GM12878 (cell line): Measurements from ENCODE around the gene PTPRN2. TPM values are rescaled to one million over a fixed set of nuclear protein-coding genes. Genes with fewer than 3 reads are reported as not detected.

Source experiments
- ATAC-seq: fragments of 200-7000 bp; cut with Tn5 transposase; 3 replicates; pipeline ENCODE4 v1.9.1; 2020; ENCODE audit warnings: mild to moderate bottlenecking, moderate library complexity
- BruUV-seq: library from RNA; stranded (reverse); fragments of 400-500 nt; replicated peaks from 2 replicates; lab custom pipeline; 2021; lab: Mats Ljungman, UMichigan
- CTCF ChIA-PET: fragments of 300-600 bp; sonication (Branson Sonifier 250); formaldehyde crosslinking; extraction: SDS; loops from one replicate; lab custom pipeline; 2021; ENCODE audit warnings: inconsistent platforms; lab: Yijun Ruan, JAX
- POLR2A ChIA-PET: fragments of 350-600 bp; formaldehyde crosslinking; extraction: SDS; loops from one replicate; lab custom pipeline; 2021; ENCODE audit warnings: inconsistent platforms; lab: Charles Lee
- RAD21 ChIA-PET: fragments of 300-600 bp; sonication (Branson Sonifier 250); formaldehyde crosslinking; loops from one replicate; lab custom pipeline; 2023; ENCODE audit warnings: antibody characterized with exemption; ENCODE audit not compliant: unreplicated experiment; lab: Charles Lee
- SMC1A ChIA-PET: fragments of 300-600 bp; sonication (Branson Sonifier 250); formaldehyde crosslinking; loops from one replicate; lab custom pipeline; 2023; ENCODE audit not compliant: unreplicated experiment, uncharacterized antibody; lab: Charles Lee
- DNase-seq: peaks from one replicate; pipeline ENCODE4 v3.0.0-alpha.2; 2011; ENCODE audit warnings: low read depth, low spot score
- FAIRE-seq: peaks from 3 replicates; lab custom pipeline; 2011; peaks lifted over from hg19 to GRCh38; lab: Jason Lieb, UNC
- H2AFZ ChIP-seq: 2 replicates; pipeline ENCODE4 v1.6.0; 2011; ENCODE audit warnings: low read depth, low read length, control low read depth; ENCODE audit not compliant: control insufficient read depth
- H3K27ac ChIP-seq: 2 replicates; pipeline ENCODE4 v1.5.1; 2011; ENCODE audit warnings: control low read depth; ENCODE audit not compliant: control insufficient read depth, insufficient read depth
- H3K27me3 ChIP-seq, 2 experiments: replicated peaks in 1 of 2; 2 replicates each; pipeline versions ENCODE4 v1.6.0 to v1.6.1; 2011; ENCODE audit warnings: low read length in 1 of 2; ENCODE audit not compliant: control insufficient read depth in 2 of 2, insufficient read depth in 2 of 2
- H3K36me3 ChIP-seq, 2 experiments: 2 replicates each; pipeline ENCODE4 v1.5.1; 2011; ENCODE audit warnings: low read length in 1 of 2; ENCODE audit not compliant: control insufficient read depth in 2 of 2, insufficient read depth in 2 of 2
- H3K4me1 ChIP-seq: 2 replicates; pipeline ENCODE4 v1.6.1; 2011; ENCODE audit warnings: mild to moderate bottlenecking, low read length, moderate library complexity, mixed read lengths; ENCODE audit not compliant: control insufficient read depth, insufficient read depth
- H3K4me2 ChIP-seq: 2 replicates; pipeline ENCODE4 v1.6.0; 2011; ENCODE audit warnings: control low read depth; ENCODE audit not compliant: control insufficient read depth, insufficient read depth
- H3K4me3 ChIP-seq: fragments of 200-600 bp; sonication (generic); 2 replicates; pipeline ENCODE4 v1.5.1; 2016
- H3K79me2 ChIP-seq: 2 replicates; pipeline ENCODE4 v1.6.0; 2011; ENCODE audit warnings: low read length; ENCODE audit not compliant: control insufficient read depth, insufficient read depth
- H3K9ac ChIP-seq: 2 replicates; pipeline ENCODE4 v1.8.0; 2011; ENCODE audit warnings: low read length, control low read depth, mixed read lengths; ENCODE audit not compliant: control insufficient read depth, insufficient read depth
- H3K9me3 ChIP-seq: replicated peaks from 3 replicates; pipeline ENCODE4 v1.5.1; 2011; ENCODE audit warnings: mild to moderate bottlenecking, low read length; ENCODE audit not compliant: control insufficient read depth, insufficient read depth
- H4K20me1 ChIP-seq: 2 replicates; pipeline ENCODE4 v1.6.0; 2011; ENCODE audit not compliant: control insufficient read depth, insufficient read depth
- BMI1 ChIP-seq: fragments of 450-650 bp; IDR thresholded peaks from 2 replicates; pipeline ENCODE4 v1.6.1; 2016; ENCODE audit warnings: mild to moderate bottlenecking, moderate library complexity, borderline replicate concordance
- CREB1 ChIP-seq: IDR thresholded peaks from 2 replicates; pipeline ENCODE4 v1.6.1; 2012; ENCODE audit warnings: low read depth, mild to moderate bottlenecking, inconsistent platforms
- EGR1 ChIP-seq, 2 experiments: IDR thresholded peaks; 1 replicate in 1 of 2; 2 replicates in 1 of 2; pipeline ENCODE4 v1.6.1; 2011 to 2012; ENCODE audit warnings: low read depth in 2 of 2, low read length in 2 of 2, borderline replicate concordance in 1 of 2, mild to moderate bottlenecking in 1 of 2, moderate library complexity in 1 of 2
- EP300 ChIP-seq, 2 experiments: fragments of 150-350 bp in 1 of 2; IDR thresholded peaks; 2 replicates each; pipeline ENCODE4 v1.6.1; 2011 to 2012; ENCODE audit warnings: low read depth in 2 of 2, low read length in 2 of 2, borderline replicate concordance in 1 of 2, improper control_type of control experiment in 1 of 2, inconsistent platforms in 1 of 2; ENCODE audit not compliant: control insufficient read depth in 1 of 2
- HDAC6 ChIP-seq: fragments of 200-600 bp; sonication (generic); IDR thresholded peaks from one replicate; pipeline ENCODE4 v1.8.0; 2017; ENCODE audit warnings: antibody characterized with exemption; ENCODE audit not compliant: unreplicated experiment
- JUNB ChIP-seq: IDR thresholded peaks from 2 replicates; pipeline ENCODE4 v1.6.1; 2016; ENCODE audit warnings: antibody characterized with exemption, mild to moderate bottlenecking
- MEF2B ChIP-seq: fragments of 450-650 bp; IDR thresholded peaks from 2 replicates; pipeline ENCODE4 v1.6.1; 2018; ENCODE audit warnings: mild to moderate bottlenecking, moderate library complexity; ENCODE audit not compliant: partially characterized antibody, poor library complexity, severe bottlenecking
- MTA2 ChIP-seq: fragments of 450-650 bp; IDR thresholded peaks from 2 replicates; pipeline ENCODE4 v1.6.1; 2016; ENCODE audit warnings: low read depth, mild to moderate bottlenecking, moderate library complexity
- NBN ChIP-seq: fragments of 450-650 bp; IDR thresholded peaks from 2 replicates; pipeline ENCODE4 v1.6.1; 2016
- NFIC ChIP-seq: IDR thresholded peaks from 2 replicates; pipeline ENCODE4 v1.6.1; 2012; ENCODE audit warnings: low read depth, mild to moderate bottlenecking, inconsistent platforms, low read length, moderate library complexity
- NFYA ChIP-seq: IDR thresholded peaks from 2 replicates; pipeline ENCODE4 v1.6.1; 2011; ENCODE audit warnings: low read depth, mild to moderate bottlenecking, low read length, improper control_type of control experiment, borderline replicate concordance
- RELA ChIP-seq: fragments of 450-650 bp; IDR thresholded peaks from 2 replicates; pipeline ENCODE4 v1.8.0; 2014; ENCODE audit warnings: borderline replicate concordance; ENCODE audit not compliant: partially characterized antibody
- REST ChIP-seq: IDR thresholded peaks from 2 replicates; pipeline ENCODE4 v1.6.1; 2012; ENCODE audit warnings: mild to moderate bottlenecking, low read depth, low read length
- SPI1 ChIP-seq: IDR thresholded peaks from 2 replicates; pipeline ENCODE4 v1.6.1; 2011; ENCODE audit warnings: low read depth, mild to moderate bottlenecking, low read length, moderate library complexity, borderline replicate concordance; ENCODE audit not compliant: insufficient read depth
- STAT3 ChIP-seq: IDR thresholded peaks from 2 replicates; pipeline ENCODE4 v1.6.1; 2011; ENCODE audit warnings: low read depth, low read length, improper control_type of control experiment
- TARDBP ChIP-seq: IDR thresholded peaks from 2 replicates; pipeline ENCODE4 v1.6.1; 2016; ENCODE audit warnings: borderline replicate concordance
- ZZZ3 ChIP-seq: IDR thresholded peaks from 2 replicates; pipeline ENCODE4 v1.6.1; 2011; ENCODE audit warnings: low read depth; ENCODE audit not compliant: control insufficient read depth, insufficient read length
- WGBS: methylation state at CpG from one replicate; pipeline ENCODE4 v1.1.6; 2016; ENCODE audit warnings: low lambda C conversion rate; ENCODE audit not compliant: insufficient replicate concordance, insufficient coverage; ENCODE audit errors: missing lambda C conversion rate; 5-methylcytosine and 5-hydroxymethylcytosine counted together
- in situ Hi-C: fragments of 300-500 bp; cut with MboI; formaldehyde crosslinking; loops from 9 replicates; pipeline ENCODE4 v1.14.3; 2018; ENCODE audit warnings: mixed read lengths
- intact Hi-C: fragments of 100-400 bp; cut with micrococcal nuclease; formaldehyde crosslinking; loops from one replicate; pipeline ENCODE4 v1.14.2; 2022; ENCODE audit not compliant: unreplicated experiment
- polyA plus RNA-seq, 11 experiments: library from polyadenylated mRNA; depleted of rRNA in 4 of 11; unstranded in 6 of 11; stranded (reverse) in 5 of 11; fragments of >200 nt; fragmentation: Nextera tagmentation in 4 of 11; fragmentation: Illumina TruSeq in 1 of 11; extraction: Ambion mirVana in 4 of 11; extraction: Trizol in 1 of 11; gene quantifications; 1 replicate in 1 of 11; 2 replicates in 10 of 11; pipeline versions ENCODE4 v1.2.1 to v1.2.3, GENCODE V29; 2011 to 2016; ENCODE audit warnings: inconsistent platforms in 2 of 11, missing spikeins in 2 of 11, low read depth in 1 of 11
- total RNA-seq, 4 experiments: library from RNA; depleted of rRNA in 3 of 4; stranded (reverse); fragments of >200 nt in 3 of 4; fragmentation: Illumina TruSeq in 1 of 4; extraction: Trizol in 1 of 4; gene quantifications; 2 replicates each; pipeline versions ENCODE4 v1.2.1 to v1.2.3, GENCODE V29; 2013 to 2021
- TF ChIP-seq, protein P1 (sequence below): fragments of 450-650 bp; IDR thresholded peaks from 2 replicates; pipeline ENCODE4 v1.6.1; 2017; ENCODE audit warnings: low read depth, mild to moderate bottlenecking, moderate library complexity

The PTPRN2 gene
- total and polyA plus RNA-seq, 10 of the 15 experiments (the other 5 are each of a cell fraction or from before 2014, with no cell fraction given), result 5.4 TPM; not detected in 9

GRCh38 chr7:158166386-158167340, 421.0 kb downstream of the PTPRN2 start:
- no TSS peak for BruUV-seq
- RAD21 ChIA-PET, result no interaction called here
- H3K4me1 ChIP-seq, result no peaks in the 10 kb centered on the region
- H4K20me1 ChIP-seq, result no peaks in the 10 kb centered on the region
- intact Hi-C loops, result no loop called here
- WGBS, result 59% methylated on average over 38 of the region's 41 CpGs
- H3K79me2 ChIP-seq, result no peaks in the 10 kb centered on the region
- DNase-seq (no peak), FAIRE-seq (no peak), ATAC-seq (no peak)
- SMC1A ChIA-PET, result no interaction called here
- no peak overlapping the region for H3K4me2 ChIP-seq
- no peak for TF ChIP-seq MTA2
- TF ChIP-seq EGR1 (IDR thresholded peaks at IDR 0.05; ENCODE audit: borderline replicate concordance in 1 of 2, low read depth in 2 of 2, low read length in 2 of 2), result no peak
- TF ChIP-seq EP300 (IDR thresholded peaks at IDR 0.05; ENCODE audit: borderline replicate concordance in 1 of 2, control insufficient read depth in 1 of 2, low read depth in 2 of 2, low read length in 2 of 2), result no peak
- no peak for TF ChIP-seq TARDBP
- TF ChIP-seq NFYA, result no peak
- no peak for TF ChIP-seq CREB1
- no peak for TF ChIP-seq STAT3
- TF ChIP-seq NBN, result no peak
- TF ChIP-seq REST, result no peak
- no peak for TF ChIP-seq MEF2B
- TF ChIP-seq NFIC, result no peak
- TF ChIP-seq, protein P1, sequence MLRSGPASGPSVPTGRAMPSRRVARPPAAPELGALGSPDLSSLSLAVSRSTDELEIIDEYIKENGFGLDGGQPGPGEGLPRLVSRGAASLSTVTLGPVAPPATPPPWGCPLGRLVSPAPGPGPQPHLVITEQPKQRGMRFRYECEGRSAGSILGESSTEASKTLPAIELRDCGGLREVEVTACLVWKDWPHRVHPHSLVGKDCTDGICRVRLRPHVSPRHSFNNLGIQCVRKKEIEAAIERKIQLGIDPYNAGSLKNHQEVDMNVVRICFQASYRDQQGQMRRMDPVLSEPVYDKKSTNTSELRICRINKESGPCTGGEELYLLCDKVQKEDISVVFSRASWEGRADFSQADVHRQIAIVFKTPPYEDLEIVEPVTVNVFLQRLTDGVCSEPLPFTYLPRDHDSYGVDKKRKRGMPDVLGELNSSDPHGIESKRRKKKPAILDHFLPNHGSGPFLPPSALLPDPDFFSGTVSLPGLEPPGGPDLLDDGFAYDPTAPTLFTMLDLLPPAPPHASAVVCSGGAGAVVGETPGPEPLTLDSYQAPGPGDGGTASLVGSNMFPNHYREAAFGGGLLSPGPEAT, result no peak
- no peak for TF ChIP-seq JUNB
- TF ChIP-seq RELA, result no peak
- TF ChIP-seq HDAC6, result no peak
- TF ChIP-seq ZZZ3, result no peak
- TF ChIP-seq SPI1, result no peak
- no peak for TF ChIP-seq BMI1
- no peaks in the 10 kb centered on the region for H3K27me3 ChIP-seq
- CTCF ChIA-PET, result no interaction called here
- no peak overlapping the region for H3K27ac ChIP-seq
- in situ Hi-C loops, result no loop called here
- POLR2A ChIA-PET, result no interaction called here
- H3K4me3 ChIP-seq, result no peak overlapping the region
- no peaks in the 10 kb centered on the region; the same call in 2 of the 3 replicates for H3K9me3 ChIP-seq
- H2AFZ ChIP-seq, result no peak overlapping the region
- no peaks in the 10 kb centered on the region for H3K36me3 ChIP-seq
- no peak overlapping the region for H3K9ac ChIP-seq
